HG03045 (cell line): ENCODE measurements around the gene CHSY1.

ENCODE experiments used
- ATAC-seq: cut with Tn5 transposase; IDR thresholded peaks from one replicate; pipeline ENCODE4 v1.9.1; 2021; ENCODE audit warnings: mild to moderate bottlenecking, moderate library complexity; ENCODE audit not compliant: unreplicated experiment

CHSY1 gene

DNA sequence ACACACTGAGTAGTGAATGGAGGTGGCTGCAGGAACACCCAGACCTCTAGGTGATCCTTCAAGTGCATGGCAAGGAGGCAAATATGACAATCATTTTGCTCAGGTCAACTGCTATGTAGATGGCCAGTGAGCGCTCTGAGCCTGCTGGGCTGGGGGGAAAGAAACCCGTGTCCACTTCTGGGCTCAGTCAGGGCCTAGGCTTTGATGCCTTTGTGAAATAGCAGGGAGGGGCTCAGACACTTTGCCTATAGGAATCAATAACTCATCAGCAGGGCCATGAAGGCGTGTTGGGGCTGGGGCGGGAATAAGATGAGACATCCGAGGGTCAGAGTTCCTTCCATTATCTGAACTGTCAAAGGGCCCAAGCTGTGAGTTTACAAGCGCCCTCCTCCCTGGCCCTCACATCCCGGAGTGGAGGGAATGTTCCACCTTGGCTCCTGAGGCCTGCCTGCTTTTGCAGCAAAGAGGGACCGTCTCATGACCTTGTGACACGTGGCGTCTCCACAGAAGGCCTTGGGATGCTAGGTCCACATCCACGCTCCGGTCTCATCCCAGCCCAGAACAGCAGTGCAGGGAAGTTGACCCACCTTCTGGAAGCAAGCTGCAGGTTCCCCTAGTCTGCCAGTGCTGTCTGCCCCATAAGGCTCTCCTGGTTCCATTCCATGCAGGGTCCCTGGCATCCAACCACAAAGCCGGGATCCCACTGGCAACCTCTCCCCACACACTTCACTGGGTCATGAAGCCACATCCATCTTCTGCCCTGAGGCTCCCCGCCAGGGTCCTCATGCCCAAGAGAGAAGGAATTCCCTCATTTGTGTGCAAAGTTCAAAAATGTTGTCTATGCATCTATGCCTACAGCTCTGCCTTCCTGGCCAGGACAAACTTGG is 78.4 kb downstream of the CHSY1 start:
- ATAC-seq = no peak

DNA sequence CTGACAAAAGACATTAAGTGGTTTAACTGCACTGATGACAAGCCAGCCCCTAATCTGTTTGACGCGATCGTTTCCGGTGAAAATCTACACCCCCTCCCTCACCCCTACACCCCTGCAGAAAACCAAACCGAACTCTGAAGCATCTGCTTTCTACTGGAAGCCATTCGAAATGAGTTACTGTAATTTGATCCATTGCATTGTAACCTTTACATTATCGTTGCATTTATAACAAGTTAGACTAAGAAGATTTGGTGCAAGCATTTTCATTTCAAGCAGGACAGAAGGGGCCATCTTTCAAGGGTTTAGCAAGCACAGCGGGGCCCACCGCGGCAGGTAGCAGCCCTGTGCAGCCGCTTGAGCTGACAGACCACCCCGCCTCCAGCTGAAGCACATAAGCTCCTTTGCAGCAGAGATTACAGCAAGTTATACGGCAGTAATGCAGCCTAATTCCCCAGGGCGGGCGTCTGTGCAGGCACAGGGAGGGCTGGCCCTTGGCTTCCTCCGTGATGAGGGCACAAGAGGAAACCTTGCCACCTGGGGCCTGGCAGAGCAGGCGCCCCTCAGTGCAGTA is 79.3 kb downstream of the CHSY1 start:
- ATAC-seq = no peak

DNA sequence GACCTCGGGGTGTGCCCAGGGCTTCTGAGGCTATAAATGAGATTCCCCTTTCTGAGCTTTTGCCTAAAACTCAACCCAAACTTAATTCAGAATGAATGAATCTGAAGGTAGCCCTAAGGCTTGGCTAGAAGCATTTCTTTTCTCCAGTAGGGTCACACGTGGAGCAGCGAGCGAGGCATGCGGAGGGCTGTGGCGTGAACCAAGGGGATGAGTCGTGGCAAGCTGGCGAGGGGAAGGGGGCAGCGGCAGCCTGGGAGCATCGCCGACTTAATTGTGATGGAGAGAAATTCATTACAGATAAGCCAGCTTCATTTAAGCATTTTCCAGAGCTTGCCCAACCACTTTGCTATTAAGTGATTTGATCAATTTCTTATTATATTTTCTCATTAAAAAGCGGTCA is 79.9 kb downstream of the CHSY1 start:
- no peak for ATAC-seq

DNA sequence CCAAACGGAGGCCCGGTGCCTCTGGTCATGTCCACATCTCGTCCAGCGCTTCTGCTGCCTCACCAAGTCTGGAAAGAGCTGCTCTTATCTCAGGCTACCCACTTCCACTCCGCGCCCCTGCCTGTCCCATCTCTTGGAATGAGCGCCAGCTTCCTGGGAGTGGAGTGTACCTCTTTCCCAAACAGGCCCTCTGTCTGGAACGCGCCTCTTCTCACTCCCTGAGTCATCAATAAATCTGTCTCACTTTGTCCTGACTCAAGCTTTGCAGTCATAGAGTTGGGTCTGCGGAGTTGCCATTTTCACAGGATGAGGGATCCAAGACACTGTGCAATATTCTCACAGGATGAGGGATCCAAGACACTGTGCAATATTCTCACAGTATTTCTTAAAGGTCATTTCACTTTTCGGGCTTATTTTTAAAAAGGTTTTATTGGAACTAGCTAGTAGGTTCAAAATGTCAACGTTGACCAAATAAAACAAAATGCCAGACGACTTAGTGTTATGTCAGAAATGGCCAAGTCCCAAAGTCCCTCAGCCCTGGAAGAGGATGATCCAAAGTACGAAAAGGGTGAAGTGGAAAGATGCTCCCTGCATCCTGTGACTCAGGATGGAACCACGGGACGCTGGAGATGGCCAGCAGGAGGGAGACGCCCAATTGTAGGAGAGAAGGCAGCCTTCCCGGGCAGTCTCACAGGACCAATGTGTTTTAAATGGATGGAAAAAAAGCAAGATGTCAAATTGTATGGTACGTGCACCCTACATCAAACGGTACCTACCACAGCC is 81.1 kb downstream of the CHSY1 start:
- no peak for ATAC-seq

DNA sequence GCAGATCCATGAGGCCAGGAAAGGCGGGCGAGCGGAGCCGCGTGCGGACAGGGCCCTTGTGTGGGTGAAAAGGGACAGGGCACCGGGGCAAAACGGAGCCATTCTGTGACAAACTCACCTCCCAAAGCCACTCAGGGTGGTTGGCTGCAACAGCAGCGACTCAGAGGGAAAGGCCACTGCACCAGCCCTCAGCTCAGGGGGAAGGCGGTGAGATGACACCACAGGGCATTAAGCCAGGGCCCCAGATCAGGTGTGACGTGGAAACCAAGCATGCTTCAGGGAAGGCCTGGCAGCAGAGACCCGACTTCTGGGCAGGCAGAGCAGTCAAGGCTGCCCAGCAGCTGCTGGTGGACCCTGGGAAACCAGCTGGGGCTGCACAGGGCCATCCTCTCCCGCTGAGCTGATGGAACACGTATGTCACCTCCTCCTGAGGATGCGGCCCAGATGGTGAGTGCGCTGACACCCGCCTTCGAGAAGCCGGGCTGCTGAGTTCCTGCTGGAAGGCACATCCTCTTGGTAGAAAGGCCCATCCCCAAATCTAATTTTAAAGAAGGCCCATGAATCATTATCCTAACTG is 82.3 kb downstream of the CHSY1 start:
- ATAC-seq = no peak

DNA sequence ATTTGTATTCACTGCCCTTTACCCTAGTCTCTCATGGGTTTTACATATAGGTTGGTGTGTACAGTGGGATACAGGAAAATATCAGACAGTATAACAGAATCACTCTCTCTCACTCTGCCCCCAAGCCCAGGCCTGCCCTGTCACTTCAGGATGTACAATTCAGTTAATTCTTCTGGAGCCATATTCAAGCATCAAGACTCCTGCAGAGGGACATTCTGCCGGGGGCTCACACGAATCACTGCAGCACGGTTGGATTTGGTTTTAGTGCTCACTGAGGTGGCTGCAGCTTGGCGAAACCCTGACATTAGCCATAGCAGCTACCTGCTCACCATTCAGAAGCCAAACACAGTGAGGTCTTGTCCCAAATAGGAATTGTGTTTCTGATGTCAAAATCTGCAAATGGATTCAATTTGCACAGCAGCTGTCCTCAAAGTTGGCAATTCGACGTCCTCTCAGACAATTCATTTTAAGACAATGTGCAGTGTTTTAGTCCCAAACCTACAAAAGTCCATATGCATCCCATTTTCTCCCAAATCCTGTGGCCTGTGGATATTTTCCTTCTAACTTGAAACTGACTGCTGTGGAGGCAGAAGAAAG is 82.9 kb downstream of the CHSY1 start:
- ATAC-seq = no peak

DNA sequence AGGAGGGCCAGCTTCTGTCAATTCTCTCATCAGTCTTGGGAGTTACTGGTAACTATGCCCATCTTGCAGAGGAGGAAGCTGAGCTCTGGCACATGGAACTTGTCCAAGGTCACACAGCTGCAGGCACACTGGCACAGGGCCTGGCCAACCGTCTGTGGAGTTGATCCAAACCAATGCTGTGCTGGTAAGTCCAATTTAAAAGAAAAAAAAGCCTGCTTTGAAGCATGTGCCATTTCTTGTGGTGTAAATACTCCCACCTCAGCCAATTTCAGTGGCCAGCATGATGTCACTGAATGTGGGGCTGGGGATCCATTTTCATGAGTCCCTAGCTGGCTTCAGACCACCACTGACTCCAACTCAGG is 83.4 kb downstream of the CHSY1 start:
- no peak for ATAC-seq

DNA sequence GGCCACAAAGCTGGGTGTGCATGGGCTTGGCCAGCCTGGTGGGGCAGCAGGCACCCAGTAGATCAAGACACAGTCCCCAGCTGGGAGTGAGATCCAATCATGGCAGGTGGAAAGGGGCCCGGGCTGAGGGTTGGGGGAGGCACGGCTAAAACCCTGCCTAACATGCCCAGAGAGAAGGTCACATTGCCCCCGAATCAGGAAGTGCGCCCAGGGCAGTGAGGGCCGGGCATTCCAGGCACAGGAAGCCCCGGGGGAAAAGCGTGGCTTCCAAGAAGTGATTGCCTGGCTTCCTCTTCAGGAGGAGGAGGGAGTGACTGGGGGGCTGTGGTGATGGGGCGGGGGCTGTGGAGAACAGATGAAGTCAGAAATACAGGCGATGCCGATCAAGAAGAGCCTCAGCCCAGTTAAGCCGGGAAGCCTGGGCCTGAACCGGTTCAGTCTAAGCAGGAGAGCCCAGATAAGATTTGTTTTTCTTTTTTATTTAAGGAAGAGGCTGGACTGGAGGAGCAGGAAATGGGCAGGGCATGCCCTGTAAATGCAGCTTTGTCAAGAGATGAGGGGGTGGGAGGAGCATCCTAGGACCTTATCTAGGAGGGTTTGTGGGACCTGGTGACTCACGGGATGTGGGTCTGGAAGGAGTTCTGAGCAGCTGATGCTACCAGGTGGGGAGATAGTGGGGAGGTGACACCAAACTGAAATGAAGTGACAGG is 83.9 kb downstream of the CHSY1 start:
- no peak for ATAC-seq

DNA sequence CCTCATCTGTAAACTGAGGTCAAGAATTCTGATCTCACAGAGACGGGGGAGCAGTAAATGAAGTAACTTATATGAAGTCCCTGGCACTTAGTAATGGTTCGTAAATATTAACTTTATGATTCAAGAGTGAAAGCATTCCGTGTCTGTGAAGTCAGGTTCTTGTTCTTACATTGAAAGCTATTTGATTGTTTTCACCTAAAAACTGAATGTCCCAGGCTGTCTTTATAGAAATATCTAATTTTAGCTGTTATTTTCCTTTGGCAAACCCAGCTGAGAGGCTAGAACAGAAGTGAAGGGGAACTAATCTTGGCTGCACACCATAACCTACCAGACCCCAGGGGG is 84.5 kb downstream of the CHSY1 start:
- no peak for ATAC-seq

DNA sequence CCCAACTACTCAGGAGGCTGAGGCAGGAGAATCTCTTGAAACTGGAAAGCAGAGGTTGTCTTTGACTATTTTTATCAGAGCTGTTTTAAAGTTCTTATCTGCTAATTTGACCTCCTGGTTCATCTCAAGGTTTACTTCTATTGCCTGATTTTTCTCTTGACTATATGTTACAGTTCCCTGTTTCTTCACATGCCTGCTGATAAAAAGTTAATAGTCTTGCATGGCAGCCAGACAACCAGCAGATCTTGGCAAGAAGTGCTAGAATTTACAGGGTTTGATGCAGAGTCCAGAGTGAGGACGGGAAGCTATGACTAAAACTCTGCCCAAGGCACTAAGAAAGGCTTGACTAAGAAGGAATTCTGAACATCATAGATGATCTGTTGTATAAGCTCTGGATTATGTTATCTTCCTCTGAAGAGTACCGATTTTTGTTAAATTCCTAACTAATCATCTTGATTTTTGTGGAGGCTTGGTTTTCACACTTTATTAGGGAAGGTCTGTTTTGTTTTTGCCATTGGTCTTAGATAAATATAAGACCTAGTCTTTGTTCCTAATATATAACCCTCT is 85.9 kb downstream of the CHSY1 start:
- no peak for ATAC-seq

DNA sequence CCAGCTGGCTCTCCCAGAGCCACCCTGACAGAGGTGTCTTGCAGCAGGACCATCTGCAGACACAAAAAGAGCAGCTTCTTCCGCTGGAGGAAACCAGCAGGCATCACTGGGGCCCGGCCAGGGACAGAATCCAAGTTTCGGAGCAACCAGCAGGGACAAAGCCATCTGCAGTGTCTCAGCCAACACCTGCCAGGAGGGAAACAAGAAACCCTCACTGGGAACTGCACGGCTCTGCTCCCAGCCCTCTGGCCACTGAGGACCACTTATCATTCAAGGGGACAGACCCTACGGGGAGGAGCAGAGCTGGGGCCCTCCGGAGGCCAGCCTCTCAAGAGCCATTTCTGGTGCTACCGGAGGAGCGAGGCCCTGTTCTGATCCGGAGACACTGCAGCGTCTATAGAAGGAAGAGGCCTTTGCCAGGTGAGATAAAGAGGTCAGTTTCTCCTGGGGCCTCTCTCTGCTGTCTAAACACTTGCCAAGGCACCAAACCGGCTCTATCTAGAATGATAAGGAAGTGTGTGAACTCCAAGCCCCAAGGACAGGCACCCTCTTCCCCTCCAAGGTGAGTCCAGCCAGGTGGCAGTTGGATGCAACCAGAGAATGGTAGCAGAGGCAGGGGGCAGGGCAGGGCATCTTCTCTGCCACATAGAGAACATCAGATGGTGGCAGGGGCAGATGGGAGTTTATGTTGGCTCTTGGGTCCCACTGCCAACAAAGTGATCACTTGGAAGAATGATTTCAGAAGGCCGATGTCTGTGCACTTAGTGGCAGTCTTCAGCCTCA is 89.0 kb downstream of the CHSY1 start:
- no peak for ATAC-seq

DNA sequence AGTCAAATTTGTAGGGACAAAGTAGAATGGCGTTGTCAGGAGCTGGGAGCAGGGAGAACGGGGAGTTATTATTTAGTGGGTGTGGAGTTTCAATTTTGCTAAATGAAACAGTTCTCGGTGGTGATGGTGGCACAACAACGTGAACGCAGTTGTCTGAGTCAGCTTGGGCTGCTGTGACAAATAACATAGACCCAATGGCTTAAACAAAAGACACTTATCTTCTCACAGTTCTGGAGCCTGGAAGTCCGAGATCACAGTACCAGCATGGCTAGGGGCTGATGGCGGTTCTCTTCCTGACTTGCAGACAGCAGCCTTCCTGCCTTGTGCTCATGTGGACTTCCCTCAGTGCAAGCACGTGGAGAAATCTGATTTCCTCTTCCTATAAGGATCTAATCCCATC is 90.2 kb downstream of the CHSY1 start:
- no peak for ATAC-seq

DNA sequence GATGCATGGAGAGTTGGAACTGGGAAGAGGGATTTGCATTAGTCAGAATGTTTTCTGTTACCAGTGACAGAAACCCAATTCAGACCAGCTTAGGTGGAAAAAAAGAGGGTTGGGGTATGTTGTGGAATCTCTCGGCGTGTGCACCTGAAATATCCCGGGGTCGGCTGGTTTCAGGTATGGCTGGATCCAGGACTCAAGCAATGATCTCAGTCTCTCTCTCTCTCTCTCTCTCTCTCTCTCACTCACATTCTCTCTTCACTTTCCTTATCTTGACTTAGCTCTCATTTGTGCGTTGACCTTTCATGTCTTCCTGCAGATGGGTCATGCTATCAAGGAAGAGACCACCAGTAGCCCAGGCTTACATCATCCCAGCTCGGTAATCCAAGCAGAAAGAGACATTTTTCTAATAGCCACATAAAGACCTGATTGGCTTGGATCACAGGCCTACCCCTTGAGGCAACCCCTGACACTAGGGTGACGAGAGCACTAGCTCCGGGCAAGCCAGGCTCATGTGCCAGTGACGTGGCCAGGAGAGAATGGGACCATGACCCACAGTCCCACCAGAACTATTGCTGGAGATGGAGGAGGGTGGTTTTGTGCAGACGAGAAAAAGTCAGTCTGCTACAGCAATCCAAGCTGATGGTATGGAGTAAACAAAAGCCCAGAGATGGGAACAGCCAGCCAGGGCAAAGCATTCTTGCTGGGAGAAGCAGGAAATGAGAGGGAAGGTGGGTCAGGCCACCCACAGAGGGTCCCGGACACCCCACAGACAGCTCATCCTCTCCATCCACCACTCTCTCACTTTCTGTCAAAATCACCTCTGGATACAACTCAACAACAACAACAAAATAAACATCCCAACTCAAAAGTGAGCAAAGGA is 91.7 kb downstream of the CHSY1 start:
- ATAC-seq = no peak

DNA sequence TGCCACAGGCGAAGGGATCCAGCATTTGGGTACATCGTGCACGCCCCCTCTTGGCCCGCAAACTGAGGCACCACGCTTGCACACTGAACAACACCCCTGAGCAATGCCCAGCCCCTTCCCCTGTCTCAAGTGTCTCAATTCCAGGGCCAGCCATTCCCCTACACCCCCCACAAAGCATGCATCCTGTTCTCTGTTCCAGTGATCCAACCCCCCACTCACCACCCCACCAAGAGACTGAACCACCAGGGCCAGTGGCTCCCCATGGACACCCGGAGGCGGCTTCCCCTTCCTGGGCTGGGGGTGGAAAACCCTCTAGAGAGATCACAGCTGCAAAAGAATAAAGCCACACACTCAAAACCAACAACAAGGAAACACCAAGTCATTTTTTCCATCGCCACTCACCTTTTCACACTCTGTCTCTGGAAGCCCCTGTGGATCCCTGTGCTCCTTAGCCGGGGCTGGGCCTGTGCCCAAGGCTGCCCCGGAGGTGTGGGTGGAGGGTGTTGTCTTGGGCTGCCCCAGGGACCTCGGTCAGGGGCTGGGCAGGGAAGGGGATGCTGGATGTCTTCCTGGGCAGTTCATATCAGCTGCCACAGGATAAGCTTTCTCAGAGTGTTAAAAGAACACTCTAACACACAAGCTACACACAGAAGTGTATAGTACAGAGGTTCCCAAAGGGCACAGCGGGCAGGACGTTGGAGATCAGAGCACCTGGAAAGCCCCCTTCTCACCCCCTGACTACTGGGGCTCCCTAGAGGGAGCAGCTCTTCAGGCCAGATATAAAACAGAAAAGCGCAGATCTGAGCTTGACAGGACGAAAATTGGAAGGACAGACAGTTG is 92.5 kb downstream of the CHSY1 start:
- no peak for ATAC-seq

DNA sequence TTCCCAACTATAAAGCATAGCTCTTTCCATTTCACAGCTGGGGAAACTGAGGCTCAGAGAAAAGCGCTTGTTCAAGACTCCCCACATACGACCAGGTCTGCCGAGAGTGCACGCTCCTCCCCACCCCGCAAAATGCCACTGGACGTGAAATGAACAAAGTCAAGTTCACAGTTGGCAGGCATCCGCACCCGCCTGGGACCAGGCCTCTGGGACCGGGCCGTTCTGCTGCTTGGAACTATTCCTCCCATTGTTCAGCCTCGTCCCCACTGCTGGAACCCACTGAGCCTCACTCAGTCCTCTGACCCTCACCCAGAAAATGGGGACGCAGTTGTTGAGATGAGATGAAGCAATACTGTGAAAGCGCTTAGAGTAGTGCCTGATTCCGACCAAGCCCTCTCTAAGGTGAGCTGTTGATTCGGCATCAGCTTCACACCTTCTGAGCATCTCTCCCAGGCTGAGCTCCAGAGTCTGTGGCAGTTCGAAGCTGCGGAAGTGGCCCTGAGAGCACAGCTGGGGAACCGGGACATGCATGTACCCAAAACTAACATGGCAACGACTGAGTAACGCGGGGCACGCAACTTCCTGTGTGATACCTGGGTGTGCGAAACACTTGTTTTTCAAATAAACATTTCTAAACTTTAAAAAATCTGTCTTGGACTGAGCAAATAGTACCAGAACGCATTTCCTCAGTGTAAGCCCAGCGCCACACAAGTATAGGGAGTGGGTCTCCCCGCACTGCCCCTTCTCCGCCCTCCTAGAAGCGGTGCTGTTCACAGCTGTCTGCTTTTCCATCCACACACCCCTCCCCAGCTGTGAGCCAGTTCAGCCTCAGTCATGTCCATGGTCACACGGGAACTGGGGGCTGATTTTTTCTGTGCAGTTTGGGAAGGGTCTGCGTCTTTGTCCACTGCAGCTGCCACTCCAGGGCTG is 93.4 kb downstream of the CHSY1 start:
- no peak for ATAC-seq

DNA sequence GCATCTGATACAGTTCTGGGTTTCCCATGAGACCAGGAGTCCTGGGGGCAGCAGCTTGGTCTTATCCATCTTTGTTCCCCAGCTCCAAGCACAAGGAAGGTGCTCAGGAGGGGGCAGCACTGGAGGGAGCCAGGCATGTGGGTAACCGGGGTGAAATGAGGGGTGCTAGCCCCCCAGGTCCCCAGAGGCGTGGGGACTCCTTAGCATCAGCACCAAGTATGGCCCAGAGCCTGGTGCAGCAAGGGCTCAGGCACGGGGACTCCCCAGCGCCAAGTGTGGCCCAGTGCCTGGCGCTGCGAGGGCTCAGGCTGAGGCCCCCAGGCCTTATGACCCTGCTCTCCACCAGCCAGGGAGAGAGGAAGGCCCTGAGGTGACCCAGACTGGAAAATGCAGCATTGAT is 94.1 kb downstream of the CHSY1 start:
- no peak for ATAC-seq
